Heart right ventricle (tissue), 16 donors: ENCODE data around the gene ADCYAP1R1. TPM values are rescaled to one million over a fixed set of nuclear protein-coding genes. Genes with fewer than 3 reads are reported as not detected.

Source experiments
- ATAC-seq, 8 donors: fragments of 200-7000 bp; cut with Tn5 transposase; one replicate each; pipeline ENCODE4 v1.9.1; 2020; ENCODE audit warnings: mild to moderate bottlenecking in 8 of 8, moderate library complexity in 8 of 8, moderate number of reproducible peaks in 1 of 8
- DNase-seq, 2 donors: peaks; one replicate each; pipeline ENCODE4 v3.0.0-alpha.2; 2020
- H3K27ac ChIP-seq, 10 donors: fragments of 200-600 bp; sonication (generic) in 2 of 10; one replicate each; pipeline versions ENCODE4 v1.5.0 to v1.8.0; 2020 to 2022; ENCODE audit warnings: mild to moderate bottlenecking in 3 of 10
- H3K27me3 ChIP-seq, 7 donors: fragments of 200-600 bp; one replicate each; pipeline ENCODE4 v1.8.0; 2021 to 2022; ENCODE audit warnings: mild to moderate bottlenecking in 2 of 7
- H3K36me3 ChIP-seq, 9 donors: fragments of 200-600 bp; sonication (generic) in 1 of 9; one replicate each; pipeline versions ENCODE4 v1.5.0 to v1.8.0; 2020 to 2022; ENCODE audit warnings: mild to moderate bottlenecking in 2 of 9
- H3K4me1 ChIP-seq, 9 donors: fragments of 200-600 bp; sonication (generic) in 1 of 9; one replicate each; pipeline versions ENCODE4 v1.5.0 to v1.8.0; 2020 to 2022; ENCODE audit warnings: mild to moderate bottlenecking in 4 of 9
- H3K4me3 ChIP-seq, 10 donors: fragments of 200-600 bp; sonication (generic) in 2 of 10; one replicate each; pipeline versions ENCODE4 v1.5.0 to v1.8.0; 2020 to 2022; ENCODE audit warnings: mild to moderate bottlenecking in 7 of 10, moderate library complexity in 2 of 10
- H3K9me3 ChIP-seq, 11 donors: fragments of 200-600 bp in 10 of 11; sonication (generic) in 2 of 11; one replicate each; pipeline versions ENCODE4 v1.5.0 to v1.8.0; 2013 to 2022; ENCODE audit warnings: mild to moderate bottlenecking in 2 of 11, control low read depth in 1 of 11, moderate library complexity in 1 of 11
- WGBS, 2 donors: extraction: QIAGEN DNeasy Blood & Tissue Kit; methylation state at CpG; one replicate each; pipeline ENCODE4 v1.1.7; 2013; ENCODE audit warnings: inconsistent platforms in 1 of 2; 5-methylcytosine and 5-hydroxymethylcytosine counted together
- intact Hi-C, 10 donors: fragments of 100-400 bp; cut with DNase I; formaldehyde crosslinking; loops; one replicate each; pipeline versions ENCODE4 v1.11.1 to v1.14.2; 2022
- polyA plus RNA-seq, 2 donors: library from polyadenylated mRNA; stranded (reverse); fragments of 200-250 nt; gene quantifications; one replicate each; pipeline ENCODE4 v1.2.3, GENCODE V29; 2013
- total RNA-seq, 10 donors: library from RNA; stranded (reverse); fragmentation: NEBNext Ultra II Directional in 3 of 10; extraction: Animal tissue kit (Norgen Biotek cat#: 25700) in 3 of 10; gene quantifications; one replicate each; pipeline versions ENCODE4 v1.2.1 to v1.2.4, GENCODE V29; 2021 to 2023
- TF ChIP-seq, protein P1 (sequence below), 9 donors: fragments of 200-600 bp; sonication (generic) in 2 of 9; IDR thresholded peaks; one replicate each; pipeline versions ENCODE4 v1.5.0 to v1.8.0; 2021 to 2022; ENCODE audit warnings: antibody characterized with exemption in 9 of 9, mild to moderate bottlenecking in 5 of 9, moderate library complexity in 1 of 9
- donor health status: Arrhythmogenic right ventricular cardiomyopathy.
- donor health status: ischemic (EF 13 %, LVEDD 7.1; RV severe dilation, severe dysfunction).
- donor health status: healthy with polysubstance abuse.
- donor health status: DM: no; HTN: yes; CAD: no.
- donor health status: DM: no; HTN: no; CAD: no.
- donor health status: ischemic (EF 25% LVEDD 6.9; RV normal size, moderate dysfunction).
- donor health status: ischemic (EF 25% LVEDD 5.7; RV mildly dilated, moderate dysfunction).
- donor health status: healthy.
- donor health status: DM: yes; HTN: yes; CAD: no.
- donor health status: Ischemic cardiomyopathy.
- donor health status: ischemic (EF 35%, LVEDD 5.7; RV mildly dilated, moderate dysfunction).
- donor health status: nonischemic (EF 11% LVEDD 7.7; RV severe dilation, severe dysfunction).
- donor health status: DM: yes; HTN: yes; CAD: no.
- donor health status: PGD.
- donor health status: ischemic (EF 29% LVEDD 5.4; RV normal size, mild dysfunction).
- donor health status: nonischemic (EF 23%, LVEDD 6.1; RV moderate dilation, normal function).

ADCYAP1R1 gene
- total and polyA plus RNA-seq, 12 donors: 0.59 to 5.8 (median 1.6) TPM

DNA sequence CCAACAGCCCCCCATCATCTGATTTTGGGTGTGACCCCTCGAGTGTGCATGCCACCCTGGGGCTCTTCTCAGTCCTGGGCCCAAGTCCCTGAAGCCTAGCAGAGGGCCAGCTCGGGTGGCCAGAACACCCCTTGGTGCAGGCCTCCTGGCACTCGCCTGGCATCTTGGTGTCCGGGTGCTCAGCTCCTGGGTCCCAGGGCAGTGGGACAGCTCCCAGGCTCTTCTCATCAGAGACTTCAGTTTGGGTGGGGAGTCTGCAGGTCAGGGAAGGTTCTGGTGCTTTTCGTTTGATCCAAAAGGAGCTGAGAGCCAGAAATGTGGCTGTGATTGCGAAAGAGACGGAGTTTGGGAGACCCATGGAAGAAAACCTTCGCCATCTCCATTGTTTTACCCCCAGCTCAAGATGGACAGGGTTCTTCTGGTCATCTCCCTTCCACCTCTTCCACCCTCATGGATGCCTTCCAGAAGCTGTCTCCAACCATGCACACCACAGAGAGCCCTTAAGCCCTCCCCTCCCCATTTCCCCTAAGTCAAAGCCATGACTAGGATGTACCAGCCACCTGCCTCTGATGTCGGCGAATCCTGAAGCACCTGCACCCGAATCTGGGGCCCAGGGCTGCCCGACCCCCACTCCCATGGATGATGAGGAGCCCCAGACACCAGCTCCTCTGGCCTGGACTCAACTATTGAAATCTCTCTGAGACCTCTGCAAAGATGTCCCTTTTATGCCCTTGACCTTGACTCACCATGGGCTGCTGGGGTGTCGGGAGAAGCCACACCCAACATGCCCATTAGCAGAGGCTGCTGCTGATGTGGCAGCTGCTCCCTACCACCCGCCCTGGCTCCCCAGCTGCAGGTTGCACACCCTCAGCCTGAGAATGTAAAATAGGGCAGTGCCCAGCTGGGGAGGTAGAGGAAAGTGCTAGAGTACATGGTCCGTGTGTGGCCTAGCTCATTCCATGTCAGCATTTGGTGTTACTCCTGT, 55.3 kb downstream of the ADCYAP1R1 start:
- DNase-seq (no peak), ATAC-seq (no peak)
- TF ChIP-seq, protein P1, sequence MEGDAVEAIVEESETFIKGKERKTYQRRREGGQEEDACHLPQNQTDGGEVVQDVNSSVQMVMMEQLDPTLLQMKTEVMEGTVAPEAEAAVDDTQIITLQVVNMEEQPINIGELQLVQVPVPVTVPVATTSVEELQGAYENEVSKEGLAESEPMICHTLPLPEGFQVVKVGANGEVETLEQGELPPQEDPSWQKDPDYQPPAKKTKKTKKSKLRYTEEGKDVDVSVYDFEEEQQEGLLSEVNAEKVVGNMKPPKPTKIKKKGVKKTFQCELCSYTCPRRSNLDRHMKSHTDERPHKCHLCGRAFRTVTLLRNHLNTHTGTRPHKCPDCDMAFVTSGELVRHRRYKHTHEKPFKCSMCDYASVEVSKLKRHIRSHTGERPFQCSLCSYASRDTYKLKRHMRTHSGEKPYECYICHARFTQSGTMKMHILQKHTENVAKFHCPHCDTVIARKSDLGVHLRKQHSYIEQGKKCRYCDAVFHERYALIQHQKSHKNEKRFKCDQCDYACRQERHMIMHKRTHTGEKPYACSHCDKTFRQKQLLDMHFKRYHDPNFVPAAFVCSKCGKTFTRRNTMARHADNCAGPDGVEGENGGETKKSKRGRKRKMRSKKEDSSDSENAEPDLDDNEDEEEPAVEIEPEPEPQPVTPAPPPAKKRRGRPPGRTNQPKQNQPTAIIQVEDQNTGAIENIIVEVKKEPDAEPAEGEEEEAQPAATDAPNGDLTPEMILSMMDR (IDR thresholded peaks at IDR 0.05): no peak
- Histone ChIP-seq H3K27ac (no peak overlapping the region), H3K36me3 (no peaks in the 10 kb centered on the region), H3K4me1 (peaks cover 0 to 5% (median 0%) of the 10 kb centered on the region in 9 donors), H3K27me3 (peaks cover 0 to 6% (median 0%) of the 10 kb centered on the region in 7 donors), H3K4me3 (no peak overlapping the region), H3K9me3 (no peaks in the 10 kb centered on the region)
- 83 to 87% methylated on average over 15 of the region's 15 CpGs for WGBS, 2 donors
- intact Hi-C loops: no loop called here

GRCh38 chr7:31108097-31108657, 56.1 kb downstream of the ADCYAP1R1 start:
- no peak for DNase-seq
- ATAC-seq: no peak
- Histone ChIP-seq H3K27ac (no peak overlapping the region), H3K4me3 (no peak overlapping the region), H3K36me3 (no peaks in the 10 kb centered on the region), H3K27me3 (peaks cover 0 to 4% (median 0%) of the 10 kb centered on the region in 7 donors), H3K9me3 (no peaks in the 10 kb centered on the region), H3K4me1 (peaks cover 0 to 5% (median 0%) of the 10 kb centered on the region in 9 donors)
- WGBS, 2 donors: 60 to 83% methylated on average over 1 of the region's 1 CpG
- intact Hi-C loops: no loop called here
- TF ChIP-seq, protein P1 (IDR thresholded peaks at IDR 0.05): no peak

DNA sequence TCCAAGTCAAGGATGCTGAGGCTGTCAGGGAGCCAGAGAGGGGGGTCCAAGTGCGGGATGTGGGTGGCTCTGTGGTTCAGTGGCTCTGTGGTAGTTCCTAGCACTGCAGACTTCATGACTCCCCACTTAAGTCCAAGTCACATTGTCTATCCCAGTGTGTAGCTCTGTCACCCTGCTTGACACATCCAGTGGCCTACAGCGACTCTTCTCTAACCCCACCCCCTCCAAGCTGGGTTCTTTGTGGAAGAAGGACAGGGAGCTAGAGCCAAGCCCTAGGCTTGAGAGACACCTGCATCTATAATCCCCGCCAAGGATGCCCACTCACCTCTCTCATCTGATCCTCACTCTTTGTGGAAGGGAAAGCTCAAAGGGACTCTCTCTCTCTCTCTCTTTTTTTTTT, 57.6 kb downstream of the ADCYAP1R1 start:
- intact Hi-C loops: loop anchor here in 1 of 10 donors (5.0 kb wide), 1 partner anchor 107 kb away; no protein-coding TSS in a partner anchor
- Histone ChIP-seq H3K27ac (no peak overlapping the region), H3K36me3 (no peaks in the 10 kb centered on the region), H3K4me3 (no peak overlapping the region), H3K4me1 (peaks cover 0 to 4% (median 0%) of the 10 kb centered on the region in 9 donors), H3K9me3 (no peaks in the 10 kb centered on the region), H3K27me3 (peaks cover 0 to 1% (median 0%) of the 10 kb centered on the region in 7 donors)
- TF ChIP-seq, protein P1 (IDR thresholded peaks at IDR 0.05): no peak
- ATAC-seq (no peak), DNase-seq (no peak)
- WGBS, 2 donors: 87 to 88% methylated on average over 3 of the region's 3 CpGs

- Histone ChIP-seq H3K27me3 (no peaks in the 10 kb centered on the region), H3K36me3 (no peaks in the 10 kb centered on the region), H3K4me1 (no peaks in the 10 kb centered on the region), H3K4me3 (no peak overlapping the region), H3K27ac (no peak overlapping the region), H3K9me3 (no peaks in the 10 kb centered on the region)
- no peak for ATAC-seq
- TF ChIP-seq, protein P1 (IDR thresholded peaks at IDR 0.05): no peak
- WGBS, 2 donors: 88 to 90% methylated on average over 7 of the region's 7 CpGs
- no peak for DNase-seq
- intact Hi-C loops: loop anchor here in 1 of 10 donors (5.0 kb wide), 1 partner anchor 108 kb away; no protein-coding TSS in a partner anchor
Observed at GRCh38 chr7:31110331-31111108, 58.4 kb downstream of the ADCYAP1R1 start.
